Measurements from ENCODE around the gene TIE1.

GRCh38 chr1:43350976-43351375 is 50.2 kb downstream of the TIE1 start:
- TF ChIP-seq CTCF (IDR thresholded peaks at IDR 0.05; ENCODE audit: low read depth, low read length) (no peak), EZH2phosphoT487 (IDR thresholded peaks at IDR 0.05; ENCODE audit: low read depth) (no peak)

Measured in OCI-LY3 (cell line).